ENCODE data around the gene MFAP4. TPM values are rescaled to one million over a fixed set of nuclear protein-coding genes. Genes with fewer than 3 reads are reported as not detected.
A peak's percentile ranks its signal among the peaks of the same experiment; 100 is the strongest.

MFAP4 gene
- total RNA-seq, 1 experiment from 2014 or later: 168 TPM

DNA sequence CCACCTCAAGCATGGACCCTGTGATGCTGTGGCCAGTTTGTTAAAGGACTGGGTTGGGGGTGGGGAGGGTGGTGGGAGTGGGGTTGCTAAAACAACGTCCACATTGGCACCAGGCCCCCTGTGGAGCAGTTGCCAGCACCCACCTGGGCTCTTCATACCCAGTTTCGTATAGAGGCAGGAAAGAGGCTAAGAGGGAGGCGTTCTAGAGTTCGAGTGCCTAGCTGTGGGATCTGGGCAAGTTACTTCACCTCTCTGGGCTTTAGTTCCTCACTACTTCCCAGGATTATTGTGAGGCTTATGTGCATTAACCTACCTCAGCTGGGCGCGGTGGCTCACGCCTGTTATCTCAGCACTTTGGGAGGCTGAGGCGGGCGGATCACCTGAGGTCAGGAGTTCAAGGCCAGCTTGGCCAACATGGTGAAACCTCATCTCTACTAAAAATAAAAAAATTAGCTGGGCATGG is 1.4 kb downstream of the MFAP4 start:
- no peak for DNase-seq (ENCODE audit: low spot score)

DNA sequence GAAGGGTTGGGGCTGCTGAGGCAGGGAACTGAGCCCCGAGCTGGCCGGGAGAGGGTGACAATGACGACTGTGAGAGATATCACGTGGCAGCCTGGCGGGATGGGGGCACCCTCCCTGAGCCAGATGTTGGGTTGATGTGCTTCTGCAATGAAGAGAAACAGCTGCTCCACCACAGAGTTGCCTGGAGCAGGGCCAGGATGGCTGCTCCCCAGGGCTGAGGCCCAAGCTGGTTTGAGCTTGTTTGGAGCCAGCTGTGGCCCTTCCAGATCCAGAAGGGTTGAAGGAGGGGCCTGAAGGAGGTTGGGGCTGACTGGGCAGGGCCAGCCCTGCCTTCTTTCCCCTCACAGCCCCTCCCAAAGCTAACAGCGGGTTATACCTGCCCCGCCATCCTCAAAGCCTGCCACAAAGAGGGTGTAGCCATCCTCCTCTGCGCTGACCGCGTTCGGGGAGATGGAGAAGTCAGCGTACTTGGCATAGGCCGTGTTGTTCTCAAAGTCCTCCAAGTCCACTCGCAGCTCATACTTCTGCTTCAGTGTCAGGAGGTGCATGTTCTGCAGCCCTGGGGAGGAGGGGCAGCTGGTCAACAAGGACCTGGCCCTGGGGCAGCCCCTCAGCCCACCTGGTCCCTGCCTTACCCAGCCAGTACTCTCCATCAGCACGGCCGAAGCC is 2.1 kb downstream of the MFAP4 start:
- peak; percentile 92 for DNase-seq (ENCODE audit: low spot score)

DNA sequence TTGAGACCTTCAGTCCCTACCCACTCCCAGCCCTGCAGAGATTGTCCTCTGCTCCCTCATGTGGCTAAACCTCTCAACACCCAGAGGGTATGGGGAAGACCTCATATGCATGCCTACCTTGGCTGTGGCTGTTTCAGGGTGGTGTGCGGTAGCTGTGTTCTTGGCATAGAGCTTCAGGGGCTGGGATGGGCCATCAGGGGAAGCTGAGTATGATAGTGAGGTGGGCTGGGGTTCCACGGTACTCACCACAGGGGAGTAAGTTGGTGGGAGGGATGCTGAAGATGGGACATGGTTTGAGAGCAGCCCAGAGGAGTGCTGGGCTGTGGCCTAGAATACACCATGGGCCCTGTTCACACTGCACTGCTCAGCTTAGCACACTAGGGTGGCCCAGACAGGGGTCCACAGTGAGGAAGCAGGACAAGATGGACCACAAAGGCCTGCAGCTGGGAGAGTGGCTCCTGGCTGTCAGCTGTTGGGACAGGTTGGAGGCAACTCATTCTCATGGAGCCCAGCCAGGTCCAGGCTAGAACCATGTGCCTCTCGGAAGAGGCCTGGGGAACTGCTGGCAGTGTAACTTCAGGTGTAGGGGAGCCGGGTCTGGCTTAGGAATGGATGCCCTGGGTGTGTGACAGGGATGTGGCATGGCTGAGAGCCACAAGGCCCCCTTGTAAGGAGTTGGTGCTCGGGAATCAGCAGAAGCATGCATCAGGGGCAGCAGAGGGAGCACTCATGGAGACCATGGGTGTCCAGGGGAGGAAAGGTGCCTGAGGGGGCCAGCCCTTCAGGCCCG is 3.1 kb downstream of the MFAP4 start:
- DNase-seq (ENCODE audit: low spot score): no peak

DNA sequence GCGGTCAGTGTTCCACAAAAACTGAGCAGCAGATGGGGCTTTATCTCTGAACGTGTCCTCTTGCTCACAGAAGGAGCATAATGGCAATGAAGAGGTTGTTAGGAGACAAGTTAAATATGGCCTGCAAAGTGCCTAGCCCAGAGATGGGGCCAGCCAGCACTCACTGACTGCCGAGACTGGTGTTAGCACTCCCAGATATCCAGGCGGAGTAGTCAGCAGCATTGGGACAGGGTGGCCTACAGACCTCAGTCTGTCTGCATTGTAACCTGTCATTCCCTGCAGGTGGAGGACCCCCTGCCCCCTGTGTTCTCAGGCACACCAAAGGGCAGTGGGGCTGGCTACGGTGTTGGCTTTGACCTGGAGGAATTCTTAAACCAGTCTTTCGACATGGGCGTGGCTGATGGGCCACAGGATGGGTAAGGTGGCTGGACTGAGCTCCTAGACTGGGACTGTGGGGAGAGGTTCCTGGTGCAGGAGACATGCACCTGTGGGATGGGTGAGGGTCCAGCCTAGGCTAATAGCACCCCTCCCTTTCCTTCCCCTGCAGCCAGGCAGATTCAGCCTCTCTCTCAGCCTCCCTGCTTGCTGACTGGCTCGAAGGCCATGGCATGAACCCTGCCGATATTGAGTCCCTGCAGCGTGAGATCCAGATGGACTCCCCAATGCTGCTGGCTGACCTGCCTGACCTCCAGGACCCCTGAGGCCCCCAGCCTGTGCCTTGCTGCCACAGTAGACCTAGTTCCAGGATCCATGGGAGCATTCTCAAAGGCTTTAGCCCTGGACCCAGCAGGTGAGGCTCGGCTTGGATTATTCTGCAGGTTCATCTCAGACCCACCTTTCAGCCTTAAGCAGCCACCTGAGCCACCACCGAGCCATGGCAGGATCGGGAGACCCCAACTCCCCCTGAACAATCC is 4.2 kb downstream of the MFAP4 start:
- no peak for DNase-seq (ENCODE audit: low spot score)

DNA sequence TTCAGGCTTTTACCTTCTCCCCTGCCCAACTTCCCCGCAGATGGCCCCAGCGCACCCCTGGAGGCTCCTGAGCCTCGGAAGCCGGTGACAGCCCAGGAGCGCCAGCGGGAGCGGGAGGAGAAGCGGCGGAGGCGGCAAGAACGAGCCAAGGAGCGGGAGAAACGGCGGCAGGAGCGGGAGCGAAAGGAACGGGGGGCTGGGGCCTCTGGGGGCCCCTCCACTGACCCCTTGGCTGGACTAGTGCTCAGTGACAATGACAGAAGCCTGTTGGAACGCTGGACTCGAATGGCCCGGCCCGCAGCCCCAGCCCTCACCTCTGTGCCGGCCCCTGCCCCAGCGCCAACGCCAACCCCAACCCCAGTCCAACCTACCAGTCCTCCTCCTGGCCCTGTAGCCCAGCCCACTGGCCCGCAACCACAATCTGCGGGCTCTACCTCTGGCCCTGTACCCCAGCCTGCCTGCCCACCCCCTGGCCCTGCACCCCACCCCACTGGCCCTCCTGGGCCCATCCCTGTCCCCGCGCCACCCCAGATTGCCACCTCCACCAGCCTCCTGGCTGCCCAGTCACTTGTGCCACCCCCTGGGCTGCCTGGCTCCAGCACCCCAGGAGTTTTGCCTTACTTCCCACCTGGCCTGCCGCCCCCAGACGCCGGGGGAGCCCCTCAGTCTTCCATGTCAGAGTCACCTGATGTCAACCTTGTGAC is 5.1 kb downstream of the MFAP4 start:
- DNase-seq (ENCODE audit: low spot score): no peak

DNA sequence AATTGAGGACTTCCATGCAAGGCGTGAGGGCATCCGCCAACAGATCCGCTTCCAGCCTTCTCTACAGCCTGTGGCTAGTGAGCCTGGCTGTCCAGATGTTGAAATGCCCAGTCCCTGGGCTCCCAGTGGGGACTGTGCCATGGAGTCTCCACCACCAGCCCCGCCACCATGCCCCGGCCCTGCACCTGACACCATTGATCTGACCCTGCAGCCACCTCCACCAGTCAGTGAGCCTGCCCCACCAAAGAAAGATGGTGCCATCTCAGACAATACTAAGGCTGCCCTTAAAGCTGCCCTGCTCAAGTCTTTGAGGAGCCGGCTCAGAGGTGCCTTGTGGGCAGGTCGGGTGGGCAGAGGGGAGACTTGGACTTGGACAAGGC is 5.6 kb downstream of the MFAP4 start:
- no peak for DNase-seq (ENCODE audit: low spot score)

DNA sequence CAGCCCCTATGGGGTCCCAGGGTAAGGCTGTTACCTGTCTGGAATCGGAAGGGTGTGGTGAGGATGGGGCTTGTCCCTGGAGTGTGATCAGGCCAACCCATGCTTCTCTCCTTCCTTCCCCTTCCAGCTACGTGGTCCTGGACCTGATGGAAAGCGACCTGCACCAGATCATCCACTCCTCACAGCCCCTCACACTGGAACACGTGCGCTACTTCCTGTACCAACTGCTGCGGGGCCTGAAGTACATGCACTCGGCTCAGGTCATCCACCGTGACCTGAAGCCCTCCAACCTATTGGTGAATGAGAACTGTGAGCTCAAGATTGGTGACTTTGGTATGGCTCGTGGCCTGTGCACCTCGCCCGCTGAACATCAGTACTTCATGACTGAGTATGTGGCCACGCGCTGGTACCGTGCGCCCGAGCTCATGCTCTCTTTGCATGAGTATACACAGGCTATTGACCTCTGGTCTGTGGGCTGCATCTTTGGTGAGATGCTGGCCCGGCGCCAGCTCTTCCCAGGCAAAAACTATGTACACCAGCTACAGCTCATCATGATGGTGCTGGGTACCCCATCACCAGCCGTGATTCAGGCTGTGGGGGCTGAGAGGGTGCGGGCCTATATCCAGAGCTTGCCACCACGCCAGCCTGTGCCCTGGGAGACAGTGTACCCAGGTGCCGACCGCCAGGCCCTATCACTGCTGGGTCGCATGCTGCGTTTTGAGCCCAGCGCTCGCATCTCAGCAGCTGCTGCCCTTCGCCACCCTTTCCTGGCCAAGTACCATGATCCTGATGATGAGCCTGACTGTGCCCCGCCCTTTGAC is 6.3 kb downstream of the MFAP4 start:
- no peak for DNase-seq (ENCODE audit: low spot score)

DNA sequence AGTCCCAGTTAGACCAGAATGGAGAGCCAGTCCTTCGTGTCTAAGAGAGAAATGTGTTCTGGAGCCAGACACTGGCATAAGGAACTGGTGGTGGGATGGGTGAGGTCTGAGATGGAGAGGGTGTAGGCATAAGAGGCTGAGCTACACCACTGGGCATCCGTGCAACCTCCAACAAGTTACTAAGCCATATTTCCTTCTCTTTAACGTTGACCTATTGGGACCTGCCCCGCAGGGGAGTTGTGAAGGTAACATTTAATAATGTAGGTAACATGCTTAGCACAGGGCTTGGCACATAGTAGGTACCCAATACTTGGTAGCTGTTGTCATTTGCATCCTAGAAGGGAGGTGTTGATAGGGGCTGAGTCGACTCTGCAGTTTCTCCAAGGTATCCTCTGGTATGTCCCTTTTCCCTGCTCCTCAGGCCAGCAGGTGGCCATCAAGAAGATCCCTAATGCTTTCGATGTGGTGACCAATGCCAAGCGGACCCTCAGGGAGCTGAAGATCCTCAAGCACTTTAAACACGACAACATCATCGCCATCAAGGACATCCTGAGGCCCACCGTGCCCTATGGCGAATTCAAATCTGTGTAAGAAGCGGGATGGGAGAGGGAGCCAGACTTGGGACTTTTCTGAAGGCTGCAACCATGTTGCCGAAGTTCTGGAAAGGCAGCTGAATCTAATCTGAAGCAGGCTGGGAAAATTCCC is 7.5 kb downstream of the MFAP4 start:
- no peak for DNase-seq (ENCODE audit: low spot score)

DNA sequence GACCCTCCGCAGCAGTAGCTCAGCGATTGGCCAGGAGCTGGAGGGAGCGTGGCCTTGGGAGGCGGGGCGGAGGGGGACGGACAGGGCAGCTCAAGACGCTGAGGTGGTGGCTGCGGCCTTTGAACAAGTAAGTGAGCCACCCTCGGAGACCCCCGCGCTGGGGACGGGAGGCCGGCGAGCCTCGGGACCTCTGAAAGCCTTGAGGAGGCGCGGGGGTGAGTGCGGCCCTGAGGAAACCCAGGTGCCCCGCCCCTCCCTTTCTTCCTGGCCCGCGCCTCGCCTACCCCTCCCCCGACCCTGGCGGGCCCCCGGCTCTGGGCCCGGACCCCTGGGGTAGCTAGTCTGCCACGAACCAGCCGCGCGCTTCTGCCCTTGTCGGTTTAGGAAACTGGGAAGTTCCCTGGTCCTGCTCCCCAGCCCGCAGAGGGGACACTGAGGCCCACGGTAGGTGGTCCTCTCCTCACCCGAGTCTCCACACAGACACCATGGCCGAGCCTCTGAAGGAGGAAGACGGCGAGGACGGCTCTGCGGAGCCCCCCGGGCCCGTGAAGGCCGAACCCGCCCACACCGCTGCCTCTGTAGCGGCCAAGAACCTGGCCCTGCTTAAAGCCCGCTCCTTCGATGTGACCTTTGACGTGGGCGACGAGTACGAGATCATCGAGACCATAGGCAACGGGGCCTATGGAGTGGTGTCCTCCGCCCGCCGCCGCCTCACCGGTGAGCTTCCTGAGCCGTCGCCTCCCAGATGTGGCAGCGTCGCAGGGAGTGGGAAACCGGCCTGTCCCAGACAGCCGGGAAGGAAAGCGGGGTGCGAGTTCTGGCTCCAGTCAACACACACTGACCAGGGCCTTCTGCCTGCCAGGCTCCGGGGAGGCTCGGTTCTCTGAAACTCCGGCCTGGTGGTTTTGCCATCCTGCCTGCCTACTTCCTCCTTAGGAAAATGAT is 8.3 kb downstream of the MFAP4 start, which contains the start of gene MAPK7:
TSS of gene MAPK7 (plus strand) at position 83 of the 945 bp plus-strand sequence. CDS start at position 486, 403 bp downstream.
- DNase-seq (ENCODE audit: low spot score): no peak

DNA sequence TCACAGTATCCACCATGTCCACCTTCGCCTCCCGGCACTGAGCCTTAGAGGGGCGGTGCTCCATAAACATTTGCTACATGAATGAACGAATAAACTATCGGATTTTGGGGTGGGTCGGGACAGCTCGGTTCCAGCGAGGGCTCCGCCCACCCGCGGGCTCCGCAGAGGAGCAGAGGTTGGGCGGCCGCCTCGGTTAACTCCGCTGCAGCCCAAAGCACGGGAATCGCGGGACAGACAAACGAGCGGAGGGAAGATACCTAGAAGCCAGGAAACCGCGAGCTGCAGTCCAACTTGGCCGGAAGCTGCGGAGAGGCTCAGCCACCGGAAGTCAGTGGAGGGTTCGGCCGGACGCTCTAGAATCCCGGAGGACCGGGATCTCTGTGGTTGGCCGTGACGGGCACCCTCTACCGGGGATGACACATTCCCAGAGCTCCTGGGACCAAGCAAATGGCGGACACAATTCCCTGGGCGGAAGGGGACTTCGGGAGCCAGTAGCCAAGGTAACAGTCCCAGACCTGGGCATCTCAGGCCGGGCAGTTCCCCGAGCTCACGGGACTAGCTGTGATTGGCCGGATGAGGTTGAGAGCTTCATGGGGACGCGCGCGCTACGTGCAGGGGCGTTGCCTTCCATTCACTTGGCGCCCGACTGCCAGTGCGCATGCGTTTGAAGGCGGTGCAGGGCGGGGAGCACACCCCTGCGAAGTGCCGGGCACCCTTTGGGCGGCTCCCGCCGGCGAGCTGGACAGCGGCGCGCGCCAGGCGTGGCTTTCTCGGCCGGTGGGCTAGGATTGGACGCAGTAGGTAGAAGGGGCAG is 9.2 kb downstream of the MFAP4 start:
- peak; percentile 99 for DNase-seq (ENCODE audit: low spot score)

DNA sequence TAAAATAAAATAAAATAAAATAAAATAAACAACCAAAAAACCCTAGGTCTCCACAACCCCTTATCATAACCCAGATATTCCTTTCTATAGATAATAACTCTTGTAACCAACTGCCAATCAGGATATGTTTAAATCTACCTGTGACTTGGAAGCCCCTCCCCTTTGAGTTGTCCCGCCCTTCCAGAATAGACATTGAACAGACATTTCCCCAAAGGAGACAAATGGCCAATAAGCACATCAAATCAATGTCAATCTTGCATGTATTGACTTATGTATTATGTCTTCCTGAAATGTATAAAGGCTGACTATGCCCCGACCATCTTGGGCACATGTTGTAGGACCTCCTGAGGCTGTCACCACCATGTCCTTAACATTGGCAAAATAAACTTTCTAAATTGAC is 10.2 kb downstream of the MFAP4 start:
- no peak for DNase-seq (ENCODE audit: low spot score)

DNA sequence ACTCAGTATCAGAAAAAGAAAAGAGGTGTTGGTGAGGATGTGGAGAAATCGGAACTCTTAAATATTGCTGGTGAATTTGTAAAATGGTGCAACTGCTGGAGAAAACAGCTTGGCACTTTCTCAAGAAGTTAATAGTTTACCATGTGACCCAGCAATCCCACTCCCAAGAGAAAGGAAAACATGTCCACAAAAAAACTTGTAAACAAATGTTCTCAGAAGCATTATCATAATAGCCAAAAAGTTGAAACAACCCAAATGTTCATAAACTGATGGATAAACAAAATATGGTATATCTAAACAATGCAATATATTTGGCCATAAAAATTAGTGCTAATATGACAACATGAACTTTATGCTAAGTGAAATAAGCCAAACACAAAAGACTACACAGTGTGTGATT is 11.3 kb downstream of the MFAP4 start:
- no peak for DNase-seq (ENCODE audit: low spot score)

DNA sequence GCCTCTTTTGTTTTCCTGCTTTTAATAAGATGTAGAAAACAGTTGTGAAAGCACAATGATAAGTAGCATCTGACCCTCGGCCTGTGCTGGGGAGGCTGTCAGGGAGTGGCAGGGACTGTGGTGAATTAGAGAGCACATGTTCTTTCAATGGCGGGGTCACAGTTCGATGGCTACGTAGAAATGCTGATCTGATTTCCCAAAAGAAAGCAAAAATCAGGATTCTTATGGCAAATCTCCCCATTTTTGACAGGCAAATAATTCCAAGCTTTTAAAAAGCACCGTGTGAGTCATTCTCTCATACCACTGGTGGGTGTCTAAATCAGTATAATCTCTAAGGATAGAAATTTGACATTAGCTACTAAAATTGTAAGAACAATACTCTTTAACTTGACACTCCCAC is 12.9 kb downstream of the MFAP4 start:
- no peak for DNase-seq (ENCODE audit: low spot score)

DNA sequence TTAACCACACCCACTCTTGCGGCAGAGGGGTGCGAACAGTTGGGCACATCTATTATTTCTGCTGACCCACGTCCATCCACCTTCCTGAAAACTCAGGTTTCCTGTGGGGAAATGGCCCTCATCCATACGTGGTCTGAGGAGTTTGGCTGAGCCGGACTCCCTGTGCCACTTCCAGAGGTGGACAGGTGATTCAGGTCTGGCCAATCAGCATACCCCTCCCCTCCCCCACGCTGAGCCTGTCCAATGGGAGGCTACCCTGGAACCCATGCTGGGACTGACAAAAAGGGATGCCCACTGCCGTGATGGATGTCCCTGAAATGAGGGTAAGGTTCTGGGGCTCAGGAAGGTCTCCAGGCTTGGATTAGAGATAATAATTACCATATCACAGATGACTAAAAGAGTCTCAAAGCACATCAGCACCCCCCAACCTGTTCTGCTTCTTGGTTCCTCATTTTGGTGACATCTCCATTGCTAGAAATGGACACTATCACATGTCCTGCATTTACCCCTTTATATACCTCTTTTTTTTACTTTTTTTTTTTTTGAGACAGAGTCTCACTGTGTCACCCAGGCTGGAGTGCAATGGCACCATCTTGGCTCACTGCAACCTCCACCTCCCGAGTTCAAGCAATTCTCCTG is 14.0 kb downstream of the MFAP4 start:
- no peak for DNase-seq (ENCODE audit: low spot score)

DNA sequence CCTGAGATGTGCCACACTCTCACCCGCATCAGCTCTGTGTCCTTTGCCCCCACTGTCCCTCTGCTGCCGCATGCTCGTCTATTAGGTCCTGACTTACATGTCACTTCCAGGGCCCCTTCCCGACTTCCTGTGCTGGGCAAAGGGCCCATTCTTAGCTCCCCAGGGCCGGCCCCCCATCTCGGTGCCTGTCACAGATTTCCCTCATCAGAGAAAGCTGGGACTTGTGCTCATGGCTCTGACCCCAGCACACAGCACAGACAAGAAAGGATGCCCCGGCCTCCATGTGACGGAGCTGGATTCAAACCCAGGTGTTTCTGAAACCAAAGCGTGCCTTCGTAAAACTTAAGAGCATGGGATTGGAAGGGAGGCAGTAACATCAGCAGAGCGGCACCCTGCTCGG is 14.6 kb downstream of the MFAP4 start:
- DNase-seq (ENCODE audit: low spot score): no peak

DNA sequence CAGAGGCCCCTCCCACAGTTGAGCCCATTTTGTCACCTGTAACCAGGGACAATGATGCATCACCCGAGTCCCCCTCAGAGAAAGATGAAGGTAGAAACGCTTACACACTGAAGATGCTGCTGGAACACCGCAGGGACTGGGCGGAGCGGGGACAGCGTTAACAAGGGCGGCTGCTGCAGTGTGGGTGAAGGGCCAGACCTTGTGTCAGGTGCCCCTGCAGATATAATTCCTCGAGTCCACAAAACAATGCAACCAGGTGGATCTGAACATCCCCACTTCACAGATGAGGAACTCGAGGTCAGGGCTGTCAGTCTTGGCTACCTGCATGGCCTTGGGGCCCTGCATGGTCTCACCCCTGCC is 15.0 kb downstream of the MFAP4 start:
- DNase-seq (ENCODE audit: low spot score): no peak

DNA sequence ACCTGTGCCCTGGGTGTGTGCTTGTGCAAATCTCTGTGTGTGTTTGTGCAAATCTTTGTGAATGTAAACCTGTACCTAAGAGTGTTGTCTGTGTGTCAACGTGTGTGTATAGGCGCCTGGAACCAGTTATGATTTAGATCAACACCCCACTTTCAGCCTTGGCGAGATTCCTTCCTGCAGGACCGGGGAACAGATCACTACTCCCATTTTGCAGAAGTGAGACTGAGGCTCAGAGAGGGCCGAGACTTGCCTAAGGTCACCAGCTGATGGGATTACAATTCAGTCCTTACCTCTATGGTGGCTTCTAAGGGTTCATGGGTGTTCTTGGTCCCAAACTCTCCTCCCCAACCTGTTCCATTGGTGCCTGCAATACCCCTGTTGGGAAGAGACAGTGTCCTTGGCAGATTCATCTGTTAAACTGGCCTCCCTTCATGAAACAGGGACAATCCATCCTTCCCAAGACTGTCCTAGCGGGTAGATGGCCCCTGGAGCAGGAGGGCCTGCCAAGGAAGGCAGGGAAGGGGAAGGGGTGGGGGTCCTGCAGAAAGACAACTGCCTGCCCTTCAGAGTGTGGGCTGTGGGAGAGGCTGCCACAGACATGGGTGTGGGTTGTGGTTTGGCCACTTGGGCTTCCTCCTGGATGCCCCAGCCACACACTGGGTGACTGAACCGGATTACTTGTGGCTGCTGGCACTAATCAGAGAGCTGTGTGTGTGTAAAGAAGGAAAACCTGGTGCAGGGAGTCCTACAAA is 15.6 kb downstream of the MFAP4 start:
- no peak for DNase-seq (ENCODE audit: low spot score)

Measured in H4 (cell line).